Brain pericyte (primary cell): ENCODE results near the gene HS6ST3.

Source experiments
- DNase-seq: peaks from one replicate; pipeline ENCODE4 v3.0.0-alpha.2; 2012; ENCODE audit warnings: low read depth, low spot score

Gene HS6ST3

GRCh38 chr13:96428911-96429310, 339.0 kb downstream of the HS6ST3 start:
- DNase-seq, result no peak

DNA sequence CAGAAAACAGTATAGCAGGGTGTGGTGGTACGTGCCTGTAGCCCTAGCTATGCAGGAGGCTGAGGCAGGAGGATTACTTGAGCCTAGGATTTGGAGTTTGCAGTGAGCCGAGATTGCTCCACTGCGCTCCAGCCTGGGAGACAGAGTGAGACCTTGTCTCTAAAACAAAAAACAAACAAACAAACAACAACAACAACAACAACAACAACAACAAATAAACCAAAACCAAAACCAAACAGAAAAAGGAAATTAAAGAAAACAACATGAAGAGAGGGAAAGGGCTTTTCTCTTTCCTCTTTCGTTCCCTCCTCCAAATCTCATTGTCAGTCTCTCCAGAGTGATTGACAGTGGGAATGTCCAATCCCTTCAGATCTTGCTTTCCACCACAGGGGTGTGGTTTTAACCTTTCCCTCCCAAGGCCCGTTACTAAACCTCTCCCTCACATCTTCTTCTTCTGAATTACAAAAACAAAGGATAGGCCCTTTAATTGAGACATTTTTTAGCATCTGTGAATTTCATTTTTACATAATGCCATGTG, 341.2 kb downstream of the HS6ST3 start:
- DNase-seq, result no peak

DNA sequence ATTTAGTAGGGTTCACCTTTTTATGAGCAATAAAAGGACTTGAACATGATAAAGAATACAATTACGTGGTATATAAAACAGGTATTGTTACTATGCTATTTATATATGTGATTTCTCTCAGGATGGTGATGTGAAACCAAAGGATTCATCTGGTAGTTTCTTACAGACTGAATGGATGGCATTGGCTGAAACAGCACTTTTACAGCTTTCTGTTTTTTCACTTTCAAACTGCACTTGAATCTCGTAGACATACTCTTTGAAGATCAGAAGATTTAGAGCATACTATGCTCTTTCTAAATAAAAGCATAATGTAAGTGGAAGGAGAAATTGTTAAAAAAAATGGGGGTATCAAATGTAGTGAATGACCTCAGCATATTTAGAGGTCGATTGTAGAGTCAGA, 354.8 kb downstream of the HS6ST3 start:
- DNase-seq, result no peak

DNA sequence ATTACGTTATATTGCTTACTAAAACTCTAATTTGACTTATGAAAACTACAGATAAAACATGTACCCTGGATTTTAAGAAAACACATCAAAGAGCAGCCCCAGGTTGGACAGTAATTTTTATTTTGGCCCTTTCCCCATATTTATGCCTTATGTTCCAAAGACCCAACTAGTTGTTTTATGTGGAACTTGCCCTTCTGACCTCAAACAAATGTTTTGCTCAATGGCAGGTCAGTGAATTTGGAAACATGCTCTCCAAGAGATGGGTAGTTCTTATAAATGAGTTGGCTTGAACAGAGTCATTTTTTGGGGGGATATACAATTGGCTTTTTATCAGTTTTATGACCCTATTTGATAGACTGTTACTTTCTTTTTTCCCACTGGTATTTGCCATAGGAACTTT, 360.0 kb downstream of the HS6ST3 start:
- DNase-seq, result no peak

GRCh38 chr13:96450326-96451020, 360.6 kb downstream of the HS6ST3 start:
- DNase-seq, result no peak

- DNase-seq, result no peak
Measured at GRCh38 chr13:96454466-96454865, 364.6 kb downstream of the HS6ST3 start.

GRCh38 chr13:96460609-96461008, 370.7 kb downstream of the HS6ST3 start:
- DNase-seq, result no peak

DNA sequence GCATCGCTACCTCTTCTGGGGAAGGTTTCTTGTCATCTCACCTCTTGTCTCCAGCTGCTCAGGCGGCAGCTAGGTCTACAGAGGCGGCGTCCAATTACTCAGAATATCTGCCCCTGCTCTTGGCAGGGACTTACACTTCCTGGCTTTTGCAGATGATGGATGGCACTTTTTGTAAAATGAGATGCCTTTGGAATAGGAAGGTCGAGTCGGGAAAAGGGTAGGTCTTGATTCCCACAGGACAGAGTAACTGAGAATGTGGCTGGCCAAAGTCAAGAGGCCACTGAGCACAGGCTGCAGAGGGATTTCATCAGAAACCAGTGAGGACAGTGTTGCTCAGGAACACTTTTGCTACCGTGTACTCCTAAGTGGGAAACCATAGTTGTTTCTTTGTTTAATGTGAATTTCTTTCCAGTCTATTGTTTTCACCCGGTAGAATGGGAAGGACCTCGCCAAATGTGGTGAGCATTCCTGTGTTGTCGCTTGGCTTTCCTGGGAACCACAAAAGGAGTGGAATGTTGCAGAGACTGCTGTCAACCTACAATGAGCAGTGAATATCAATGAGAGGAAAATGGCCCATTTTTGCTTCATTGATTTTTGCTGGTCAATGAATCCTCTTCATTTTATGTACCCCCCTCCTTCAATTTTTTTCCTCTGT, 383.7 kb downstream of the HS6ST3 start:
- no peak for DNase-seq

DNA sequence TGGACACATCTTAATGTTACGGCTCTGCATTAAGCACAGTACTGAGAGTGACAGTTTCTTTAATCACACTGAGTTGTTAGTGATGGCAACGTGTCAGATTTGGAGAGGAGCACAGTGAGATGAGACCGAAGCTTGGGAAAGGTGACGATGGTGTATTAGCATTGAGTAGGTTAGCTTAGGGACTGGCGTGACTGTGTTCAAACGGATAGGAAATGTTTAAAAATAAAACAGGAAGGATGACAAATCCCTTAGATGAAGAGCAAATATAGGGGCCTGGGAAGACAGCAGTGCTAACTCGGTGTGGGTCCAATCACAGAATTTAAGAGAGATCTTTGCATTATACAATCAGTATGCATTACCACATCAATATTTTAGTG, 384.3 kb downstream of the HS6ST3 start:
- no peak for DNase-seq

- no peak for DNase-seq
Measured at GRCh38 chr13:96475103-96475502, 385.2 kb downstream of the HS6ST3 start.

DNA sequence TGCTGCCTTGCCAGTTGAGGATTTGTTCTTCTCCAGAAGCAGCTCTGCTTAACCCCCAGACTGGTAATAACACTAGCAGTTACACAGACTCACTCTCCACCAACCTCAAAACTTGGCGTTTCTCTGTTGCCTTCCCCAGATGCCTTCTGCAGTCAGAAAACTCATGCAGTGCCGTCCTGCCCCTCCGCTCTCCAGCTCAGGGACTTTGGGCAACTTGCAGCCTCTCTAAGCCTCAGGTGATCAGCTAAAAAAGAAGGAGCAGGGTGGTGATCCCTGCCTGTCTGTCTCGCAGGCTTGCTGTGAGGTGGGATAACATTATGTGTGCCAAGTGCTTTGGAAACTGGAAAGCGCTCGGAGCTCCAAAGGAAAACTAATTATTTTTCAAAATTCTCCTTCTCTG, 391.6 kb downstream of the HS6ST3 start:
- no peak for DNase-seq

DNA sequence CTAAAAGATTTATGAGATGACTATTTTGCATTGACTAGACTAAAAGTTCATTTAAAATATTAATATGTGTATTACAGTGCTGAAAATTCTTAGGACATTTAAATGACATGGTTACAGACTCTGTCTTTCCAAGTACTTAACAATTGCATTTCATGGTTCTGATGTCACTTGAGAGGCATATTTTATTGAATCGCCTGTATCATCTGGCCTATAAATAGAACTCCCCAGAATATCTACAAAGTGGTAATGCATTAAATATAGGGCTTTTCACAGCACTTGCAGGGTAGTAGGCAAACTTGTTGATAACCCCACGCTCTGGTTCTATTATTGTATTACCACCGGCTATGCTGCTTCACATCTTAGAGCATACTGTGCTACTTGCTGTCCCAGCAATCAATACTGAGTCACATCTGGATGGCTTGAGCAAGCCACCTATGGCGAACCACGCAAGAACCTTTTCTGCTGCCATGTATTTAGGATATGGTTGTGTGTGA, 400.6 kb downstream of the HS6ST3 start:
- no peak for DNase-seq

DNA sequence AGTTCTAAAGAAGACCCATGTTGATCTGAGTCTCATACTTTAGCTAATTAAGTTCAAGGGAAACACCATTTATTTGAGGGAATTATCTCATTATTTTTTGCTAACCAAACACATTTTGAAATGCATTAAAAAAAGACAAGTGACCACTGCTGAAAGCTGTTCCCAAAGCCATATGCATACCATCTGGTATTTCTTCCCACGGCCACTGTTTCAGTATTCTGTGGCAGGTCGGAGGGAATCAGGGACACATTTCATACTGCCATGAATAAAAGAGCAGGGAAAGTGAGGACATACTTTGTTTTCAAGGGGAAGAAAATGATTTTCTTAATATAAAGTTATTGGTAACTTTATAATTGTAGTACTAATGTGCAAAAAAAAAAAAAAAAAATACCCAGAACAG, 401.2 kb downstream of the HS6ST3 start:
- DNase-seq, result no peak

DNA sequence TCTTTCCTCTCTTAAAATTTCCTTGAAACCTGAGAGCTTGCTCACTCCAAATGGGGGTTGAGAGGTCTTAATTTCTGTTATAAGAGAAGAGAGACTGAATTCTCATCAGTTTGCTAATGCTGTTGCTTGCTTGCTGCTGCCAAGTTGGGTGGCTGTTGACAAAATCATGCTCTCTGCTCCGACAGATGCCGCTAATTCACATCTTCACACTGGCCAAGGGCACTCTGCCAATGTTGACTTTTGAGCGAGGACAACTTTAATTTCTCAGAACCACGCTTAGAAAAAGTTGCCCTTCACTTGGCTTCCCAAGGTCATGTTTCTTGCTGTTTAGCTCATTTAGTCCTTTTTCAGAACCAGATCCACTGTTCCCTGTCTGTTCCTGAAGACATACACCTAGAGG, 402.9 kb downstream of the HS6ST3 start:
- no peak for DNase-seq

- no peak for DNase-seq
Measured at GRCh38 chr13:96499656-96500055, 409.7 kb downstream of the HS6ST3 start.

DNA sequence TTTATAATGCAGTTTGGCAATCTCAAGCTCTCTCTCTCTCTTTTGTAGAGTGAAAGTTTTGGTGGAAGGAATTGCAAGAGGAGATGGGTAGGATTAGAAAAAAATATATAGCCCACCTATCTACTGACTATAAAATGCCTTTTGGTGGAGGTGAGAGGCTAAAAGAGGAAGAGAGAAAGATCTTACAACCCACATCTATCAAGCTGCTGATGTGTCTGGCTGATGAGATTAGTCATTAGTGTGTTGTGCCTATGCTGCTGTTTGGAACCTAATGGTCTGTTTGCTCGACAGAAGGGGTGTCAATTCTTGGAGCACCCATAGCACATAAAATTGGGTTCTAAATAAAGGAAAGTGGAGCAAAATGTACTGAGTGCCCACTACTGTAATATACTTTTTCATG, 411.0 kb downstream of the HS6ST3 start:
- no peak for DNase-seq

GRCh38 chr13:96503481-96503880, 413.6 kb downstream of the HS6ST3 start:
- DNase-seq, result no peak

- DNase-seq, result no peak
Measured at GRCh38 chr13:96511587-96511986, 421.7 kb downstream of the HS6ST3 start.

- no peak for DNase-seq
Measured at GRCh38 chr13:96519380-96519779, 429.5 kb downstream of the HS6ST3 start.

DNA sequence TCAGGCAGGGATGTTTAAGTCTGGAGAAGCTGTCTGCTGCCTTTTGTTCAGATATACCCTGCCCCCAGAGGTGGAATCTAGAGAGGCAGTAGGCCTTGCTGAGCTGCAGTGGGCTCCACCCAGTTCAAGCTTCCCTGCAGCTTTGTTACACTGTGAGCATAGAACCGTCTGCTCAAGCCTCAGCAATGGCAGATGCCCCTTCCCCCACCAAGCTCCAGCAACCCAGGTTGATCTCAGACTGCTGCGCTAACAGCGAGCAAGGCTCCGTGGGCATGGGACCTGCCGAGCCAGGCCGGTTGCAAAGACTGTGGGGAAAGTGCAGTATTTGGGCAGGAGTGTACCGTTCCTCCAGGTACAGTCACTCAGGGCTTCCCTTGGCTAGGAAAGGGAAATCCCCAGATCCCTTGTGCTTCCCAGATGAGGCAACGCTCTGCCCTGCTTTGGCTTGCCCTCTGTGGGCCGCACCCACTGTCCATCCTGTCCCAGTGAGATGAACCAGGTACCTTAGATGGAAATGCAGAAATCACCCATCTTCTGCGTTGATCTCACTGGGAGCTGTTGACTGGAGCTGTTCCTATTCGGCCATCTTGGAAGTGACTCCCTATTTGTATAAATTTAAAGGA, 434.6 kb downstream of the HS6ST3 start:
- peak; percentile 4 for DNase-seq

DNA sequence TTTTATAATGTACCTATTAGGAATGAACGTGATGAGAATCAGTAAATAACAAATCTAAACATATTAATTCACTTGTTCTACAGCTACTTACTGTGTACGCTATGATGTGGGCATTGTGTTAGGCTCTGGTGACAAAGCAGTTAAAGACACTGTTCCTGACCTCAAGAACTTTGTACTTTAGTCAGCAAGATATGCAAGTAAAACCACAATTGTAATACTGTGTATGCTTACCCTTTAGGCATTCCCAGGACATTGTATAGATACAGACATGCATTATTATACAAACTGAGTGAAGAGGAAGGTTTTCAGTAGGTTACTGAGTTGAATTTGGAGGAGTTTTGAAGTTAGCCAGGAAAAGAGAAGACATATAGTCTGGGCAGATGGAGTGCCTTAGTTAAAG, 435.8 kb downstream of the HS6ST3 start:
- no peak for DNase-seq

DNA sequence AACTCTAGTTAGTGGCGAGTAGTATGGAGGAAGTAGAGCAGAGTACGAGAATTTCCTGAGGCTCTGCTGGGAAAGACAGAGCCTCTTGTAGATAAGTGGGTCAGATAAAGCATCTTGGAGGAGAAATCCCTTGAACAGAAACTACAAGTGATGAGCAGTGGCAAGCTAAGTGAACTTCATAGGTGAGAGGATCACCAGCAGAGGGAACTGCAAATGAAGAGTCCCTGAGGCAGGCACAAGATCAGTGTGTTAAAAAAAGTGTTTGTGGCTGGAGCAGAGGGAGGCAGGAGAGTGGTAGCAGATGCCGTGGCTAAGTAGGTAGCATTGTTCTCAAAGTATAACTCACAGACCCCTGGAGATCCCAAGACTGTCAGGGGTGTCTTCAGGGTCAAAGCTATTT, 437.6 kb downstream of the HS6ST3 start:
- no peak for DNase-seq

DNA sequence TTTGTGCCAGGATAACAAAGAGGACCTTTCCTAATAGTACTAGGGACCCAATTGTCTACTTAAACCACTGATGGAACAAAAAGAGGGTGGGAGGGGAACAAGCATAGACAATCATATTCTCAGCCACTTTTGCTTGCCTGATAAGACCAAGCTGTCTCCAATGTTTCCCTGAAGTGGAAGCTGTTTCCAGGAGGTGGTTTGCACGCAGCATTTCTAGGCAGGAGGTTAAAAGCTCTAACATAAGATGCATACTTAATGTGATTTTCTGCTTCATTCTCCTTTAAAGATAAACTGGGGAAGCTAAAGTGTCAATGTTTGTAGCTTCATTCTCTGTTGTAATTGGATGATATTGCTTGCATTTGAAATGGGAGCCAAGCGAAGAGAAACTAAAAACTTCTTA, 442.9 kb downstream of the HS6ST3 start:
- no peak for DNase-seq
